Left hindlimb (tissue), 1 donor: Measurements from ENCODE around the gene KCNJ14.
A peak's percentile ranks its signal among the peaks of the same experiment; 100 is the strongest.

ENCODE experiments used
- DNase-seq: peaks from one replicate; pipeline ENCODE4 v3.0.0-alpha.2; 2018

The KCNJ14 gene

GRCh38 chr19:48445606-48446481 is 9.5 kb upstream of the KCNJ14 start, which contains the start of gene GRWD1:
Gene GRWD1, plus strand, starts transcription at chr19:48445983. Its CDS starts 23 bp downstream, at chr19:48446006.
- peak; percentile 93 for DNase-seq

GRCh38 chr19:48446579-48446978 is 8.8 kb upstream of the KCNJ14 start:
- DNase-seq, result no peak

GRCh38 chr19:48448563-48448962 is 6.8 kb upstream of the KCNJ14 start:
- DNase-seq, result no peak

GRCh38 chr19:48450441-48450840 is 4.9 kb upstream of the KCNJ14 start:
- DNase-seq, result no peak

DNA sequence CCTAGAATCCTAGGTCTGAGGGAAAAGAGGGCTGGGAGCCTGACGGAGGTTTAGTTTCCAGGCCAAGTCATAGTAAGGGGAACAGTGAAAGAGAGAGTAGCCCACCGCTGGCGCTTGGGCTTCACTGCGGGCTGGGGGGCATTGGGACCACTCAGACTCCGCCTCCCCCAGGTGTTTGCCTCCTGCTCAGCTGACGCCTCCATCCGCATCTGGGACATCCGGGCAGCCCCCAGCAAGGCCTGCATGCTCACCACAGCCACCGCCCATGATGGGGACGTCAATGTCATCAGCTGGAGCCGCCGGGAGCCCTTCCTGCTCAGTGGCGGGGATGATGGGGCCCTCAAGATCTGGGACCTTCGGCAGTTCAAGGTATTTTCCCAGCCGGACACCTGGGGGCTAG is 4.5 kb upstream of the KCNJ14 start:
- DNase-seq, result no peak

DNA sequence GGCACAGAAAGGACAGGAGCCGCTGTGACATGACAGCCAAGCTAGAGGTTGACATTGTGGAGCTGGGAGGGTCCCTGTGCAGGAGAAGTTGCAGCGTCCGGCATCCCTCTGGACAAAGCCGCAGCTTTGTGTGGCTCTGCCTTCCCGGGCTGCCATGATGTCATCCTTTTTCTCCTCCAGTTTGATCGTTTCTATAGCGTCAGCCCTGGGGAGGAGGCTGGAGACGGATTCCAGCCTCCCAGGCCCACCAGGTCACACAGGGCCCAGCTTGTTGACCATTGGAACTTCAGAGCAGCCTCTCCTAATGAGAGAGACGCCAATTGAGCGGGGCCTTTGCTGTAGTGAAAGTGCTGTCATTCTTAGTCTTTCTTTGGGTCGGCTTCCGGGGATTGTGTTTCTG is 3.8 kb upstream of the KCNJ14 start:
- no peak for DNase-seq

DNA sequence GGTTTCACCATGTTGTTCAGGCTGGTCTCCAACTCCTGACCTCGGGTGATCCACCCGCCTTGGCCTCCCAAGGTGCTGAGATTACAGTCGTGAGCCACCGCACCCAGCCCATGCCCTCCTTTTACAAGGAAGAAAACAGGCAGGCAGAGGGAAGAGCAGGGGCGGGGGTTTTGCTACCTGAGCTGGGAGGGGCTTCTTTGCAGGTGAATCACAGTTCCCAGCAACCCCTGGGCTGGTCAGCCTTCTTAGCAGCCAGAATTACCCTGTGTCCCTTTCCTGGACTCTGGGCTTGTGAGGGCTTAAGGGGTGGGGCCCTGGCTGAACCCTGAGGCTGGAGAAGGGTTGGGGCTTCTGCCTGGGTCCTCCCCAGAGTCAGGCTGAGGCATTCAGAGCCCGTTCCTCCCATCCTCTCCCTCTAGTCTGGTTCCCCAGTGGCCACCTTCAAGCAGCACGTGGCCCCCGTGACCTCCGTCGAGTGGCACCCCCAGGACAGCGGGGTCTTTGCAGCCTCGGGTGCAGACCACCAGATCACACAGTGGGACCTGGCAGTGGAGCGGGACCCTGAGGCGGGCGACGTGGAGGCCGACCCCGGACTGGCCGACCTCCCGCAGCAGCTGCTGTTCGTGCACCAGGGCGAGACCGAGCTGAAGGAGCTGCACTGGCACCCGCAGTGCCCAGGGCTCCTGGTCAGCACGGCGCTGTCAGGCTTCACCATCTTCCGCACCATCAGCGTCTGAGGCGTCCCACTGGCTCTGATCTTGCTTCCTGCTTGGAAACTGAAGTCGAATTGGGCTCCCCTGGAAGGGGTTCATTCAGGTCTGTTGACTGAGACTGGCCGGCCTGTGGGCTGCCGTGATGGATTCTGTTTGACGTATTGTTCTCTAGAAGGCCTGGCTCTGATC is 2.8 kb upstream of the KCNJ14 start:
- DNase-seq, result no peak

DNA sequence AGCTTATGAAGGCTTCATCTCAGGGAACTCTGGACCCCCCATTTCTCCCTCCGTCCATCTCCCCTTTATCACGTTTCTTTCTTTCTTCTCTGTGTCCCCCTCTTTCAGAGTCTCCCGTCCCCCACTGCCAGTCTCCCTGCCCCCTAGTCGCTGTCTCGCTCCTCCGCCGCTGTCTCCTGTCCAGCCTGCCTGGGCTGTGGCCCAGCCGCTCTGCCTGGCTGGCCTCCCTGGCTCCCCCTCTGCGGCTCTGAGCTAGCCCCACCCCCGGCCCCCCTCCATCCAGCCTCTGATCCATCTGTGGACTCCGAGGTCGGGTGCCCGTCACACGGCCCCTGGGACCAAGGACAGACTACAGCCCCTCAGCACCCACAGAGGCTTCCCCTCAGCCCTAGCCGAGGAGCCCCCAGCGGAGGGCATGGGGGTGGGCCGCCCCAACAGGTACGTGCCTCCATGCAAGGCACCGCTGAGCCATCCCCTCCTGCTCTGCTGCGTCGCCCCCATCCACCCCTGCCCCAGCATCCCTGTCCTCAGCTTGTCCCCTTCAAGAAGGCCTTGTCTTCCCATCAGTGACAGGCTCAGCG is 1.1 kb upstream of the KCNJ14 start:
- no peak for DNase-seq

DNA sequence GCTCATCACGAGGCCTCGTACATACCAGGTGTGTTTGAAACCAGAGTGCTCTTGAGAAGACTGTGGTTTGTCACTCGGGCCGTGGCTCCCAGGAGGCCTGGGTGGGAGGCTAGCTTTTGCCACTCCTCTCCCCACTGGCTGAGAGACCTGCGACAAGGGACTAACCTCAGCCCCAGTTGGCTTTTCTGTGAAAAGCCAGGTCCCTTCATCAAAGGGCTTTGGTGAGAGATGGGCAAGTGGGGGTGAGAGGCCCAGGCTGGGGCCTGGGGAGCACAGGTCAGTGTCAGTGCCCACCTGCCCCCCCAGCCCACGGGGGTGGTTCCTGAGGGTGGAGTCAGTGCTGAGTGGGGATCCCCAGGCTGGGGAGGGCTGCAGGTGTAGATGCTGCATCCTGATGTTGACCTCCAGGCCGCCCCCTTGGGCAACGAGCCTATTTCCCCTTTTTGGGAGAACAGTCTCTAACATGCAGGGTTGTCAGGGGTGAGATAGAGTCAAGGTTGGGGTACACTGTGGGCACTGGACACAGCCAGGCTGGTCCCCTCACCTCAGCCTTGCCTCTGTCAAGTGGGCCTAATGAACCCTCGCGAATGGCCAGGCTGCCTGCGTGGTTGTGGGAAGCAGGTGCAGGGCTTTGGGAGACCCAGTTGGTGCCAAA is 661 bp downstream of the KCNJ14 start:
- no peak for DNase-seq

DNA sequence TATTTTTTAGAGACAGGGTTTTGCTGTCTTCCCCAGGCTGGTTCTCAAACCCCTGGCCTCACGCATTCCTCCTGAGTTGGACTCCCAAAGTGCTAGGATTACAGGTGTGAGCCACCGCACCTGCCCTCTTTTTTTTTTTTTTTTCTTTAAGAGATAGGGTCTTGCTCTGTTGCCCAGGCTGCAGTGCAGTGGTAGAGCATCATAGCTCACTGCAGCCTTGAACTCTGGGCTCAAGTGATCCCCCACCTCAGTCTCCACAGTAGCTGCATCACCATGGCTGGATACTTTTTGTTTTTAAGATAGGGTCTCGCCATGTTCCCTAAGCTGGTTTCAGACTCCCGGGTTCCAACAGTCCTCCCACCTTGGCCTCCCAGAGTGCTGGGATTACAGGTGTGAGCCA is 1.5 kb downstream of the KCNJ14 start:
- no peak for DNase-seq

GRCh38 chr19:48458016-48458415 is 2.6 kb downstream of the KCNJ14 start:
- DNase-seq, result no peak

GRCh38 chr19:48461651-48461981 is 6.2 kb downstream of the KCNJ14 start:
- no peak for DNase-seq

DNA sequence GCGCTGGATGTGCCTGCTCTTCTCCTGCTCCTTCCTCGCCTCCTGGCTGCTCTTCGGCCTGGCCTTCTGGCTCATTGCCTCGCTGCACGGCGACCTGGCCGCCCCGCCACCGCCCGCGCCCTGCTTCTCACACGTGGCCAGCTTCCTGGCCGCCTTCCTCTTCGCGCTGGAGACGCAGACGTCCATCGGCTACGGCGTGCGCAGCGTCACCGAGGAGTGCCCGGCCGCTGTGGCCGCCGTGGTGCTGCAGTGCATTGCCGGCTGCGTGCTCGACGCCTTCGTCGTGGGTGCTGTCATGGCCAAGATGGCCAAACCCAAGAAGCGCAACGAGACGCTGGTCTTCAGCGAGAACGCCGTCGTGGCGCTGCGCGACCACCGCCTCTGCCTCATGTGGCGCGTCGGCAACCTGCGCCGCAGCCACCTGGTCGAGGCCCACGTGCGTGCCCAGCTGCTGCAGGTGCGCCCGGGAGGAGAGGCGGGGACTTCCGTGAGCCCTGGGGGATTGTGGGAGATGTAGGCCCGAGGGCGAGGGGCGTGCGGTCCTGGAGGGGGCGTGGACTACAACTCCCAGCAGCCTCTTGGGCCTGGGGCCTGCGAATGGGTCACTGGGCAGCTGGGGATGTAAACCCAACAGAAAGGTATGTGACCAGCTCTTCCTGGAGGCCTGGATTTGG is 6.7 kb downstream of the KCNJ14 start:
- no peak for DNase-seq

GRCh38 chr19:48465215-48465614 is 9.8 kb downstream of the KCNJ14 start:
- DNase-seq, result no peak

GRCh38 chr19:48466561-48467325 is 11.4 kb downstream of the KCNJ14 start:
- DNase-seq, result no peak

DNA sequence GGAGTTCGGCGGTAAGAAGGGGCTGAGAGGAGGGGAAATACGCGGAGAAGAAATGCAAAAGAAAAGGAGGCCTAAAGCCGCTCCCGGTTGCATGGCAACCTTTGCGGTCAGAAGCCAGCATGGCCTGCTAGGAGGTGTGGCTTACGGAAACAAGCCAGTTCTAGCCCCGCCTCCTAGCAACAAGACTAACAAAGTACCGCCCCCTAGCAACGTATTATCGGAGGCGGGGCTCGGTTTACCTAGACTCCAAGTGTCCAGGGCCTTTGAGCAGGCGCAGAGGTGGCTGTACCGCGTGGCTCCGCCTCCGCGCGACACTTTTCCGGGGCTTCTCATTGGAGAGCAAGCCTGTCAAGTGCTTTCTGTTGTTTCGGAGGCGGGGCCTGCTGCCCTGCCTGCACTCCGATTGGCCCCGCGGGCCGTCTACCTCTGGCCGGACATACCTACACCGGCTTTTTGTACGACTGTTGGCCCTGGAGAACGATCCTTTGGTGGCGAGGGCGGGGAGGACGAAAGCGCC is 13.5 kb downstream of the KCNJ14 start:
- DNase-seq, result peak; percentile 100

GRCh38 chr19:48469289-48469881 is 14.0 kb downstream of the KCNJ14 start, which contains the start of gene CYTH2:
Gene CYTH2, plus strand, starts transcription at chr19:48469369. Its CDS starts 139 bp downstream, at chr19:48469508.
- DNase-seq, result peak; percentile 91

- DNase-seq, result peak; percentile 36
Observed at GRCh38 chr19:48469934-48470680, 14.7 kb downstream of the KCNJ14 start.

DNA sequence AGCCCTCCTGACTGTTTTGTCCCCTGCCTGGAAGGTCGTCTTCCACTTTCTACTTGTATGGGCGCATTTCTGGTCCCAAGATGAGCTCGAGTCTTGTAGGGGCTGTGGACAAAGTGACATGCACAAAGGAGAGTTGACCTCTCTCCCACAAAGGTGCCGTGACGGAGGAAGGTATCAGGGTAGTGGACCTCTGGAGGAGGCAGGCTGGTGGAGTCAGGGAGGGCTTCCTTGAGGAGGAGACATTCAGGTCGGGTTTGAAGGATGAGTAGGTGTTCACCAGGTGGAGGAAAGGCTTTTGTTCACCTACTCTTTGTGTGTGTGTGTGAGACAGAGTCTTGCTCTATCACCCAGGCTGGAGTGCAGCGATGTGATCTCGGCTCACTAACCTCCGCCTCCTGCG is 15.5 kb downstream of the KCNJ14 start:
- DNase-seq, result no peak

DNA sequence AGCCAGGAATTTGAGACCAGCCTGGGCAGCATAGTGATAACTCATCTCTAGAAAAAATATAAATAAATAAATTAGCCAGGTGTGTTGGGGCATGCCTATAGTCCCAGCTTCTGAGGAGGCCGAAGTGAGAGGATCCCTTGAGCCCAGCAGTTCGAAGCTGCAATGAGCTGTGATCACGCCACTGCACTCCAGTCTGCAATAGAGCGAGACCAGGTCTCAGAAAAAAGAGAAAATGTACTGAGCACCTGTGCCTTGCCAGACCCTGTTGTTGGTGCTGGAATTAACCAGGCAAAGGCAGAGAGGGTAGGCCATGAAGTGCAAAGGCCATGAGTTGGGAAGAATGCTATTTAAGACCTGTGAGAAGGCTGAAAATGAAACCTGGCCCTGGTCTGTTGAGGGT is 16.5 kb downstream of the KCNJ14 start:
- no peak for DNase-seq
